Neural progenitor cell (in vitro differentiated cells): ENCODE measurements around the gene AURKAIP1.

Source experiments
- EZH2phosphoT487 ChIP-seq: fragments of 200-600 bp; sonication (generic); IDR thresholded peaks from 2 replicates; pipeline ENCODE4 v1.6.1; 2017; ENCODE audit warnings: antibody characterized with exemption
- TF ChIP-seq, protein P1 (sequence below): fragments of 200-600 bp; sonication (generic); IDR thresholded peaks from 2 replicates; pipeline ENCODE4 v1.5.1; 2017; ENCODE audit warnings: antibody characterized with exemption, mild to moderate bottlenecking

DNA sequence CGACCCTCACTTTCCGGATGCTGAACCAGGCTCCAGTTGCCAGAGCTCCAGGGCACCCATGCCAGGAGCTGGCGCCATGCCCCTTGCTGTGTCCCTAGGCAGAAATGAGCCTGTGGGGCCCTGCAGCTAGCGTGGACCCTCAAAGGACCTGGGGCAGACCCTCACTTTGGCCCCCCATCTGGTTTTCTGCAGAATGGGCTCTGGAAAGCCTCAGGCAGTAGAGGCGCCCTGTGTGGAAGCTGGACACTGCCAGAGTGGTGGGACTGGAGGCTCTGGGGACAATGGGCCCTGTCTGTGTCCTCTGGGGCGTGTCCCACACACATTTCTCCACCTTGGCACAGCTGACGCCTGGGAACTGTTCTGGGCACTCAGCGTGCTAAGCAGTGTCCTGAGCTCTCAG is 6.3 kb upstream of the AURKAIP1 start:
- TF ChIP-seq EZH2phosphoT487 = no peak
- TF ChIP-seq, protein P1, sequence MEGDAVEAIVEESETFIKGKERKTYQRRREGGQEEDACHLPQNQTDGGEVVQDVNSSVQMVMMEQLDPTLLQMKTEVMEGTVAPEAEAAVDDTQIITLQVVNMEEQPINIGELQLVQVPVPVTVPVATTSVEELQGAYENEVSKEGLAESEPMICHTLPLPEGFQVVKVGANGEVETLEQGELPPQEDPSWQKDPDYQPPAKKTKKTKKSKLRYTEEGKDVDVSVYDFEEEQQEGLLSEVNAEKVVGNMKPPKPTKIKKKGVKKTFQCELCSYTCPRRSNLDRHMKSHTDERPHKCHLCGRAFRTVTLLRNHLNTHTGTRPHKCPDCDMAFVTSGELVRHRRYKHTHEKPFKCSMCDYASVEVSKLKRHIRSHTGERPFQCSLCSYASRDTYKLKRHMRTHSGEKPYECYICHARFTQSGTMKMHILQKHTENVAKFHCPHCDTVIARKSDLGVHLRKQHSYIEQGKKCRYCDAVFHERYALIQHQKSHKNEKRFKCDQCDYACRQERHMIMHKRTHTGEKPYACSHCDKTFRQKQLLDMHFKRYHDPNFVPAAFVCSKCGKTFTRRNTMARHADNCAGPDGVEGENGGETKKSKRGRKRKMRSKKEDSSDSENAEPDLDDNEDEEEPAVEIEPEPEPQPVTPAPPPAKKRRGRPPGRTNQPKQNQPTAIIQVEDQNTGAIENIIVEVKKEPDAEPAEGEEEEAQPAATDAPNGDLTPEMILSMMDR = no peak
